ENCODE measurements around the gene SOST.

GRCh38 chr17:43720311-43721060 is 38.1 kb downstream of the SOST start:
- TF ChIP-seq CTCF (IDR thresholded peaks at IDR 0.05; ENCODE audit: insufficient read depth, low read length, poor library complexity, severe bottlenecking): no peak
- TF ChIP-seq EZH2phosphoT487 (conservative IDR thresholded peaks at IDR 0.05; ENCODE audit: low read length): no peak
